ENCODE measurements around the gene AK5.

GRCh38 chr1:77541162-77541545 is 259.3 kb downstream of the AK5 start:
- TF ChIP-seq CTCF (IDR thresholded peaks at IDR 0.05) = no peak
- TF ChIP-seq EZH2 (IDR thresholded peaks at IDR 0.05; ENCODE audit: borderline replicate concordance, insufficient read depth, low read depth, low read length, poor library complexity, severe bottlenecking) = no peak

All from B cell (primary cell).